Inflammatory macrophage (primary cell): ENCODE data around the gene PRAMEF4.
"Not testable (repeated sequence)": the region's sequence is repeated elsewhere in the genome, so short reads cannot be mapped to it uniquely, and the experiment has no call there.

Experiments
- DNase-seq, 2 donors: peaks; one replicate each; pipeline ENCODE4 v3.0.0-alpha.2; 2020 to 2022
- total RNA-seq, 18 experiments: gene quantifications; one replicate each; lab custom pipeline; 2026; ENCODE audit warnings: mixed read lengths in 6 of 18, inconsistent platforms in 2 of 18; lab: John Stamatoyannopoulos, UW

The PRAMEF4 gene
- 0 reads per million in 18 experiments for total RNA-seq

DNA sequence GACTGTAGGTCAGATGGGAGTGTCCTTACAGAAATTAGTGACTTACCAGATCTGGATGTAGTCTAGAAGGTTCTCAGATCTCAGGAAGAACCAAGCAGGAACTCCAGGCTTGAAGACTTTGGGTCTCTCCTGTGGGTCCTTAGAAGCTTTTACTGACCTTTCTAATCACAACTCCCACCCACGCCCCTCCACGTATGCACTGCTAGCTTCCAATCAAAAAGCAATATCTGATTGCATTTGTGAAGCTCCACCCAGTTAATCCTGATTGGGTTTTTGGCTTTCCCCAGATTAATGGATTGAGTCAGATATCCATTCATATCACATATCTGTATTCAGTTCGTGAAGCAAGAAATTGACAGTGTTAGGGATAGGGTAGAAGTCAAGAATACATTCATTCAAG lies at the start of gene PRAMEF4:
TSS of gene PRAMEF4 (minus strand) at position 101 of the 400 bp plus-strand sequence. CDS start 2,807 bp downstream, outside the sequence.
- DNase-seq: not testable (repeated sequence)

DNA sequence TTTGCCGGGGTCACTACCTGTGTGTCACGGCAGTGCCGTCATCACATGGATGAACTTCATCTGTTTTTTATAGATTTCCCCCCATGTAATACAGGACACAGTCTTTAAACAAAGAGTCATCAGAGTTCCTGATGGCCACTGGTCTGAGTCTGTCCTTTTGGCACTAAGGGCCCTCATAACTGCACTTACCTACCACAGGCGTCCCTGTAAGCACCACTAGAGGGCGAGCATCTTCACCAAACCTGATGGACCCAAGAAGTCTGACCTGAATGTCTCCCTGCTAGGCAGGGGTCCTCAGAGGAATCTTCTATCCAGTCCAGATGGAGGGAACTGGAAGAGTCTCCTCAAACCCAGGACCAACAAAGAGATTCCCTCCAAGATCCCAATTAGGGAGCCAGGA lies 38.4 kb upstream of the PRAMEF4 start:
- DNase-seq: not testable (repeated sequence)

DNA sequence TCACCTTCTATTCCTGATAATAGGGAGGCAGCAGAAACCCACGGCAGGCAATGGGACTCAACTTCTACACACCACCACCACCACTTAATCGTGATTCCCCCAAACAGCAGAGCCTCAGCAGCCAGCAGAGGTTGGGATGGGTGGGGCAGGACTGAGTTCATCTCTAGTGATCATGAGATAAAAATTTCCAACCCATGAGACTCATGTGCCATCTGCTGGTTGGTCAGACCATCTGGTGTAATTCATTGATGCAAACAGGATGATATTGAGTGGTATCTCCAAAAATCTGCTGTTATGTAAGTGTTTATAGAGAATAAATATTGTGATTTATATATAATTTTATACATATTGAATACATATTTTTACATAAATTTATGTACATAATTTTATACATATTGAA lies 35.7 kb upstream of the PRAMEF4 start:
- DNase-seq: not testable (repeated sequence)

DNA sequence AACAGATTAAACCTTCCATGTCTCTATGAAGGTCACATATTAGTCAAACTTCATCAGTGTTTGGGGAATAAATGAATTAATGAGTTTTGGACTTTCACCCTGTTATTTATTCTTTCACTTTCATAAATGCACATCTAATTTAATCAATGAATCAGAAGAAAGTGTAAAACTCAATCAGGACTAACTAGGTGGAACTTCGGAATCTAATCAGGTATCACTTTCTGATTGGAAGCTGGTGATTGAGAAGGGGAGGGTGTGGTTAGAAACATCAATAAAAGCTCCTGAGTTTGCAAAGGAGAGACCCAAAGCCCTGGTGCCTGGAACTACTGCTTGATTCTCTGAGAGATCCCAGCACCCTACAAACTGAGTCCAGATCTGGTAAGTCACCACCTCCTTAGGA lies 30.3 kb upstream of the PRAMEF4 start, which contains the start of gene PRAMEF7:
TSS of gene PRAMEF7 (plus strand) at position 301 of the 400 bp plus-strand sequence. CDS start 1,083 bp downstream, outside the sequence.
- DNase-seq: not testable (repeated sequence)

DNA sequence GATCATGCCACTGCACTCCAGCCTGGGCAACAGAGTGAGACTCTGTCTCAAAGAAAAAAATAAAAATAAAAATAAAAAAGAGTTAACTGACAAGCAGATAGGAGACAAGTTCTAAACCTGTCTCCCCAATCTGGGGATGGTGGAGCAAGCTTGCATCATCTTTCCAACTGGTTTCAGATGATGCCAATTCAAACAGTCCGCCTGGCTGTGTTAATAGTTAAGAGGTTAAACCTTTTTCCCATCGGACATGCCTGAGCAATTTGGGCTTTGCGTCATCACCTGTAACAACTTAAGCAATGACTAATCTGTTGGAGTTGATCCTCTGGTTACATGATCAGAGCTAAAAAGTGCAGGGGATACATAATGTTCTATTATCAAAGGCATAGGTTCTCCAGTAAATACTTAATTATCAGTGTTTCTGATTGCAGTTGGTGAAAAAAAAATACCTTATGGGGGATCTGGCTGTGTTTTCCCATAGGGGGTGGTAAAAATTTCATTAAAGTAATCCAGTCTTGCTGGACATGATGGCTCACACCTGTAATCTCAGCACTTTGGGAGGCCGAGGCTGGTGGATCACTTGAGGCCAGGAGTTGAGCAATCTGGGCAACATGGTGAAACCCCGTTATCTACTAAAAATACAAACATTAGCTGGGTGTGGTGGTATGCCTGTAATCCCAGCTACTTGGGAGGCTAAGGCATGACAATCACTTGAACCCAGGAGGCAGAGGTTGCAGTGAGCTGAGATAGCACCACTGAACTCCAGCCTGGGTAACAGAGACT lies 18.0 kb upstream of the PRAMEF4 start:
- not testable (repeated sequence) for DNase-seq

DNA sequence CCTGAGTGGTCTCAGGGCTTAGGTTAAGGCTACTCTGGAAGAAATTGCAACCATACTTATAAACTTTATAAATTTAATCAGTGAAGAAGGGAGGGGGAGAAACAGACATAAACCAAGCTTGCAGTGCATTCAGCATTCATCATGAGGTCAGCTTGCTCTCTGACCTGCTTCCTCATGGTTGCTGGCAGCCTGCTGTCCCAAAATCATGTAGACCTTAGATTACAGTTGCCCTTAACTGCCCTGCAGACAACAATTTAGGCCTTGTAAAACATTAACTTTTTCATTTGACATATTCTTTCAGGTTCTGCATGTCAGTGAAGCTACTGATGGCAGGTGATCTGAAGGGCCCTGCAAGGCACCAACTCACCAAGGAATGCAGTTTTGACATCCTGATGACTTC lies 13.2 kb upstream of the PRAMEF4 start:
- DNase-seq: not testable (repeated sequence)

DNA sequence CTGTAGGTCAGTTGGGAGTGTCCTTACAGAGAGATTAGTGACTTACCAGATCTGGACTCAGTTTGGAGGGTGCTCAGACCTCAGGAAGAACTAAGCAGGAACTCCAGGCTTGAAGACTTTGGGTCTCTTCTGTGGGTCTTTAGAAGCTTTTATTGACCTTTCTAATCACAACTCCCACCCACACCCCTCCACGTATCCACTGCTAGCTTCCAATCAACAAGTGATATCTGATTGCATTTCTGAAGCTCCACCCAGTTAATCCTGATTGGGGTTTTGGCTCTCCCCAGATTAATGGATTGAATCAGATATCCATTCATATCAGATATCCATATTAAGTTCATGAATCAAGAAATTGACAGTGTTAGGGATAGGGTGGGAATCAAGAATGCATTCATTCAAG lies 12.2 kb upstream of the PRAMEF4 start, which contains the start of gene PRAMEF10:
TSS of gene PRAMEF10 (minus strand) at position 101 of the 400 bp plus-strand sequence. CDS start 2,423 bp downstream, outside the sequence.
- not testable (repeated sequence) for DNase-seq

DNA sequence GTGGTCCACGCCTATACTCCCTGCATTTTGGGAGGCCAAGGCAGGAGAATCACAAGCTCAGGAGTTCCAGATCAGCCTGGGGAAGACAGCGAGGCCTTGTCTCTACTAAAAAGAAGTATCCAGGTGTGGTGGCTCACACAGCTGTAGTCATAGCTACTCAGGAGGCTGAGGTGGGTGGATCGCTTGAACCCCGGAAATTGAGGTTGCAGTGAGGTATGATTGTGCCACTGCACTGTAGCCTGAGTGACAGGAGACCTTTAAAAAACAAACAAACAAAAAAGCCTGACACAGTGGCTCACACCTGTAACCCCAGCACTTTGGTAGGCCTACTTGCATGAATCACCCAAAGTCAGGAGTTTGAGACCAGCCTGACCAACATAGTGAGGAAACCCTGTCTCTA lies 7.5 kb downstream of the PRAMEF4 start:
- DNase-seq: not testable (repeated sequence)

DNA sequence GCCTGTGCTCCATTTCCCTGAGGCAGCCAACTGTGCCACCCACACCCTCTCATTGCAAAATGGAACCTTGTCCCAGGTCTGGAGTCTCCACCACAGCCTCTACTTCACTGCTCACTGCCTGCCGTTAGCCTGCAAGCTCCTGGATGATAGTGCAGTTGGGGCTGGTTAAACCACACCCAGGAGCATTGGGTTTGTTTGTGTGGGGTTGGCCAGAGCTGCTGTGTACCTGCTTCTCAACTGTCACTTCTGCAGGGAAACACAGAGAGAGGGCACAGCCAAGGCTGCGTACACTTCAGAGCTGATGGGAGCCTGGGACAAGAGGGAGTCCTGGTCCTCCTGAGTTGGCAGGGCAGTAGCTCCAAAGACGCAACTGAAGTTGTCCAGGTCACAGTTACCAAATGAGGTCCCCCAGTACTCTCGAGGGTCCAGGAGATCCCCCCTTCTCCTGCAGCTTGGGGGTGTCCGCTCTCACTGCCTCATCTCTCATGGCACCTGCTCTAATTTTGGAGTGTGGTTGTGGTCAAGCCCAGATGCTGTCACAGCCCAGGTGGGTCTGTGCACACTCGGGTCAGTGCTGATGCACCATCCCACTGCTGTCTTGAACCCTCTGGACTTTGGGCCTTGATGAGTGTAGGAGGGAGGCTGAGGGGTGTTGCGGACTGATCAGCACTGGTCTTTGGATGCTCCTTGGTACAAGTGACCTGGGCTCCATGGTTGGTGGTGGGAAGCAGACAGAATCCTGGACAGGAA lies 22.7 kb downstream of the PRAMEF4 start:
- DNase-seq: not testable (repeated sequence)

DNA sequence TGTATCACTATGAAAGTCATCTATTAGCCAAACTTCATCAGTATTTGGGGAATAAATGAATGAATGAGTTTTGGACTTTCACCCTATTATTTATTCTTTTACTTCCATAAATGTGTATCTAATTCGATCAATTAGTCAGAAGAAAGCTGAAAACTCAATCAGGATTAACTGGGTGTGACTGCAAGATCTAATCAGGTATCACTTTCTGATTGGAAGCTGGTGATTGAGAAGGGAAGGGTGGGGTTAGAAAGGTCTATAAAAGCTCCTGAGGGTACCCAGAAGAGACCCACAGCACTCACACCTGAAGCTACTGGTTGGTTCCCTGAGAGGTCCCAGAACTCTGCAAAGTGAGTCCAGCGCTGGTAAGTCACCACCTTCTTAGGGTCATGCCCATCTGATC lies 29.2 kb downstream of the PRAMEF4 start, which contains the start of gene PRAMEF2:
TSS of gene PRAMEF2 (plus strand) at position 301 of the 400 bp plus-strand sequence. CDS start 1,924 bp downstream, outside the sequence.
- DNase-seq: not testable (repeated sequence)

DNA sequence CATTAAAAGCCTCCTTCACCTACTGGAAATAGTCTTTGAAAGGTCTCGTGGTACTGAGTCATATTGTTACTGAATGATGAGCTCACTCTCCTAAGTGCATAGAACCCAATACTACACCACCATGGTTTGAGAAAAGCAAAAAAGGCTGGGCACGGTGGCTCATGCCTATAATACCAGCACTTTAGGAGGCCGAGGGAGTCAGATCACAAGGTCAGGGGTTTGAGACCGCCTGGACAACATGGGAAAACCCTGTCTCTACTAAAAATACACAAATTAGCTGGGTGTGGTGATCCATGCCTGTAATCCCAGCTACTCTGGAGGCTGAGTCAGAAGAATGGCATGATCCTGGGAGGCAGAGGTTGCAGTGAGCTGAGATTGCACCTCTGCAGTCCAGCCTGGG lies 34.2 kb downstream of the PRAMEF4 start:
- no peak for DNase-seq

DNA sequence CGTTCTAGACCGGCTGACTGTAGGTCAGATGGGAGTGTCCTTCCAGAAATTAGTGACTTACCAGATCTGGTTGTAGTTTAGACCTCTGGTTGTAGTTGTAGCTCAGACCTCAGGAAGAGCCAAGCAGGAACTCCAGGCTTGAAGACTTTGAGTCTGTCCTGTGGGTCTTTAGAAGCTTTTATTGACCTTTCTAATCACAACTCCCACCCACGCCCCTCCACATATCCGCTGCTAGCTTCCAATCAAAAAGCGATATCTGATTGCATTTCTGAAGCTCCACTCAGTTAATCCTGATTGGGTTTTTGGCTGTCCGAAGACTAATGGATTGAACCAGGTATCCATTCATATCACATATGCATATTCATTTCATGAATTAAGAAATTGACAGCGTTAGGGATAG lies 37.4 kb downstream of the PRAMEF4 start, which contains the start of gene HNRNPCL1:
TSS of gene HNRNPCL1 (minus strand) at position 101 of the 400 bp plus-strand sequence. CDS start 431 bp downstream, outside the sequence.
- not testable (repeated sequence) for DNase-seq

DNA sequence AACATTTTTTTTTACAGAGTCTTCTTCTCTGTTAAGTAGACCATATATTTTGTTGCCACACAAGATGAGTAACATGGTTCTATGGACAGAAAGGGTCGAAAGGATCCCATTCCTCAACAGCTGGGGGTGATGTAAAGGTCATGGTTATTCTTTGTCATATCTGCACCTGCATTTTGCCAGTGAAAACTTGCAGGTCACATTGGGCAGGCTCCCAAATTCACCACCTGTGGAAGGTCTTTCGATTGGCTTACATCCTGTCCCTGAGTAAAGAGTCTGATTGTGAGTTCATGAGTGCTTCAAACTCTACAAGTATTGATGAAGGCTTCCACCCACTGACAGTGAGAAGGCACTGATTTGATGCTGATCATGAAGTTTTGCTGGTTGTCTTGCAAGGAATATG lies 52.8 kb downstream of the PRAMEF4 start:
- DNase-seq: not testable (repeated sequence)

DNA sequence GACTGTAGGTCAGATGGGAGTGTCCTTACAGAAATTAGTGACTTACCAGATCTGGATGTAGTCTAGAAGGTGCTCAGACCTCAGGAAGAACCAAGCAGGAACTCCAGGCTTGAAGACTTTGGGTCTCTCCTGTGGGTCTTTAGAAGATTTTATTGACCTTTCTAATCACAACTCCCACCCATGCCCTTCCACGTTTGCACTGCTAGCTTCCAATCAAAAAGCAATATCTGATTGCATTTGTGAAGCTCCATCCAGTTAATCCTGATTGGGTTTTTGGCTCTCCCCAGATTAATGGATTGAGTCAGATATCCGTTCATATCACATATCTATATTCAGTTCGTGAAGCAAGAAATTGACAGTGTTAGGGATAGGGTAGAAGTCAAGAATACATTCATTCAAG lies 54.7 kb downstream of the PRAMEF4 start, which contains the start of gene PRAMEF11:
TSS of gene PRAMEF11 (minus strand) at position 101 of the 400 bp plus-strand sequence. CDS start 2,621 bp downstream, outside the sequence.
- DNase-seq: not testable (repeated sequence)
